Measurements from ENCODE around the gene ADAM10.
A peak's percentile ranks its signal among the peaks of the same experiment; 100 is the strongest.

The ADAM10 gene

GRCh38 chr15:58554758-58555157 is 194.7 kb downstream of the ADAM10 start:
- TF ChIP-seq CTCF (conservative IDR thresholded peaks at IDR 0.05; ENCODE audit: low read length) (no peak), EZH2phosphoT487 (IDR thresholded peaks at IDR 0.05; ENCODE audit: borderline replicate concordance) (no peak)
- Histone ChIP-seq H2AFZ (ENCODE audit: low read length) (peak overlapping the region; percentile 25; the same call in 1 of the 2 replicates), H3K4me3 (ENCODE audit: low read length, poor library complexity, severe bottlenecking) (no peak overlapping the region)

GRCh38 chr15:58553365-58553918 is 196.1 kb downstream of the ADAM10 start:
- Histone ChIP-seq H3K36me3 (ENCODE audit: insufficient read depth, low read length) (no peaks in the 10 kb centered on the region), H3K9me2 (replicated peaks; ENCODE audit: low read depth, low read length) (no peaks in the 10 kb centered on the region), H3K4me2 (ENCODE audit: low read depth, low read length, poor library complexity, severe bottlenecking) (no peak overlapping the region), H3F3A (ENCODE audit: low read depth) (peaks cover 28% of the 10 kb centered on the region), H3K27me3 (ENCODE audit: insufficient read depth, low read length, poor library complexity, severe bottlenecking) (no peaks in the 10 kb centered on the region), H3K9me3 (ENCODE audit: insufficient read depth, low read depth, low read length) (no peaks in the 10 kb centered on the region), H3K79me2 (ENCODE audit: insufficient read depth, low read length) (no peaks in the 10 kb centered on the region), H2AFZ (ENCODE audit: low read length) (no peak overlapping the region), H3K4me3 (ENCODE audit: low read length, poor library complexity, severe bottlenecking) (no peak overlapping the region), H4K20me1 (ENCODE audit: insufficient read depth, low read length, poor library complexity, severe bottlenecking) (no peaks in the 10 kb centered on the region), H3K9ac (ENCODE audit: low read depth, low read length, poor library complexity, severe bottlenecking) (peak overlapping the region; percentile 87), H3K4me1 (ENCODE audit: insufficient read depth, low read length, poor library complexity, severe bottlenecking) (peaks cover 81% of the 10 kb centered on the region)
- TF ChIP-seq CTCF (conservative IDR thresholded peaks at IDR 0.05; ENCODE audit: low read length) (no peak), EZH2phosphoT487 (IDR thresholded peaks at IDR 0.05; ENCODE audit: borderline replicate concordance) (no peak)

More at GRCh38 chr15:58554758-58555157, 194.7 kb downstream of the ADAM10 start:
- no peaks in the 10 kb centered on the region for H3K79me2 ChIP-seq (ENCODE audit: insufficient read depth, low read length)
- no peaks in the 10 kb centered on the region for H3K9me2 ChIP-seq (replicated peaks; ENCODE audit: low read depth, low read length)
- peaks cover 70% of the 10 kb centered on the region for H3K4me1 ChIP-seq (ENCODE audit: insufficient read depth, low read length, poor library complexity, severe bottlenecking)
- H3K27me3 ChIP-seq (ENCODE audit: insufficient read depth, low read length, poor library complexity, severe bottlenecking) = no peaks in the 10 kb centered on the region
- H3F3A ChIP-seq (ENCODE audit: low read depth) = peaks cover 28% of the 10 kb centered on the region
- H4K20me1 ChIP-seq (ENCODE audit: insufficient read depth, low read length, poor library complexity, severe bottlenecking) = no peaks in the 10 kb centered on the region
- no peaks in the 10 kb centered on the region for H3K36me3 ChIP-seq (ENCODE audit: insufficient read depth, low read length)
- H3K4me2 ChIP-seq (ENCODE audit: low read depth, low read length, poor library complexity, severe bottlenecking) = no peak overlapping the region
- peak overlapping the region; percentile 87 for H3K9ac ChIP-seq (ENCODE audit: low read depth, low read length, poor library complexity, severe bottlenecking)
- no peaks in the 10 kb centered on the region for H3K9me3 ChIP-seq (ENCODE audit: insufficient read depth, low read depth, low read length)

GRCh38 chr15:58552505-58553364 is 196.8 kb downstream of the ADAM10 start:
- Histone ChIP-seq H3K36me3 (ENCODE audit: insufficient read depth, low read length) (no peaks in the 10 kb centered on the region), H3K9me3 (ENCODE audit: insufficient read depth, low read depth, low read length) (no peaks in the 10 kb centered on the region), H2AFZ (ENCODE audit: low read length) (peak overlapping the region; percentile 84; the same call in 1 of the 2 replicates), H3K4me3 (ENCODE audit: low read length, poor library complexity, severe bottlenecking) (peak overlapping the region; percentile 71), H3K9ac (ENCODE audit: low read depth, low read length, poor library complexity, severe bottlenecking) (peak overlapping the region; percentile 87), H4K20me1 (ENCODE audit: insufficient read depth, low read length, poor library complexity, severe bottlenecking) (no peaks in the 10 kb centered on the region), H3K79me2 (ENCODE audit: insufficient read depth, low read length) (no peaks in the 10 kb centered on the region), H3K27me3 (ENCODE audit: insufficient read depth, low read length, poor library complexity, severe bottlenecking) (no peaks in the 10 kb centered on the region), H3K9me2 (replicated peaks; ENCODE audit: low read depth, low read length) (no peaks in the 10 kb centered on the region), H3K4me1 (ENCODE audit: insufficient read depth, low read length, poor library complexity, severe bottlenecking) (peaks cover 88% of the 10 kb centered on the region), H3K4me2 (ENCODE audit: low read depth, low read length, poor library complexity, severe bottlenecking) (peak overlapping the region; percentile 93), H3F3A (ENCODE audit: low read depth) (peaks cover 28% of the 10 kb centered on the region)
- TF ChIP-seq CTCF (conservative IDR thresholded peaks at IDR 0.05; ENCODE audit: low read length) (no peak), EZH2phosphoT487 (IDR thresholded peaks at IDR 0.05; ENCODE audit: borderline replicate concordance) (no peak)

All from Loucy (cell line).